Measurements from ENCODE around the gene FN3K.
"Not testable (repeated sequence)": the region's sequence is repeated elsewhere in the genome, so short reads cannot be mapped to it uniquely, and the experiment has no call there.

Gene FN3K

GRCh38 chr17:82769041-82769440 is 33.6 kb downstream of the FN3K start:
- no peak for DNase-seq

GRCh38 chr17:82772026-82772425 is 36.6 kb downstream of the FN3K start:
- no peak for DNase-seq

GRCh38 chr17:82774456-82774855 is 39.0 kb downstream of the FN3K start:
- DNase-seq, result not testable (repeated sequence)

GRCh38 chr17:82775001-82775823 is 39.8 kb downstream of the FN3K start:
- DNase-seq, result peak in 40 of 58 donors; percentile 10 to 69 (median 34)

DNA sequence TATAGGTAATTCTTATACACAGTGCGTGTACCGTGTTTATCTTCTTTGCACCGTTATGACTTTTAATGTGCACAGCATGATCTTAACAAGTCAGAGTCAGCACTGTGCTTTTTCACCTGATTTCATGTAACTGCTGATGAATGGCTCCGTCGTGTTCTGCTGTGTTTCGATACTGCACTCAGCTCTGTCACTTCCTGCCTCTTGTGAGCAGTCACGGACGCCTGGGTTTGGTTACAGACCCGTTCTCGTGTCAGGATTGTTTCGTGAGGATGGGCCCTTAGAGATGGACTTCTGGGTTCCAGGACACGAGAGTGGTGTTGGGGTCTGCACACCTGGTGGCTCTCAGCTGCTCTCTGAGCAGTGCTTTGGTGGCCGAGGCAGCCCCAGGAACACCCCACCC is 41.0 kb downstream of the FN3K start:
- no peak for DNase-seq

DNA sequence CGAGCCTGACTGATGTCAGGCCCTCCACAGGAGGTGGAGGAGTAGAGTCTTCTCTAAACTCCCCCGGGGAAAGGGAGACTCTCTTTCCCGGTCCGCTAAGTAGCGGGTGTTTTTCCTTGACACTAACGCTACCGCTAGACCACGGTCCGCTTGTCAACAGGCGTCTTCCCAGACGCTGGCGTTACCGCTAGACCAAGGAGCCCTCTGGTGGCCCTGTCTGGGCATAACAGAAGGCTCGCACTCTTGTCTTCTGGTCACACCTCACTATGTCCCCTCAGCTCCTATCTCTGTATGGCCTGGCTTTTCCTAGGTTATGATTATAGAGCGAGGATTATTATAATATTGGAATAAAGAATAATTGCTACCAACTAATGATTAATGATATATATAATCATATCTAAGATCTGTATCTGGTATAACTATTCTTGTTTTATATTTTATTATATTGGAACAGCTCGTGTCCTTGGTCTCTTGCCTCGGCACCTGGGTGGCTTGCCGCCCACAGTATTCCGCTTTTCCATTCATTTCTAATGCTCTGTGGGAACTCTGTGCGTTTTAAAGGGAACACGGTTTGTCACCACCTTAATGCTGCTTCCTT is 42.5 kb downstream of the FN3K start:
- DNase-seq, result not testable (repeated sequence)

DNA sequence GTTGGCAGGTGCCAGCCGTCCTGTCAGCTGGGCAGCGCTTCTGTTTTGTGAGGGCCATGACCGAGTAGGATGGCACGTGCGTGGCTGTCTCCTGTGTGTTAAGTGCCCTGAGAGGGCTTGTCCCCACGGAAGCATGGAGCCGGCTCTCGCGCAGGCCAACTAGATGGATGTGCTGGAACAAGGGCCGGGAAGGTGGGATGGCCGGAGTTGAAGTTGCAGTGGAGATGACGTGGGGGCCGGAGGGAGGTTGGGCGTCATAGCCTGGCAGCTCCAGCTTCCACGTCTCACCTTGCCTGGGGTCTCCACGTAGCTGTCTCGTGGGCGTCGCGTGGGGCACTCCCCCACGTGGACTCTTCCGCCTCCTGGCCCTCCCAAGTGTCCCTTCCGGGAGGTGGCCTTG is 44.1 kb downstream of the FN3K start:
- DNase-seq, result no peak

DNA sequence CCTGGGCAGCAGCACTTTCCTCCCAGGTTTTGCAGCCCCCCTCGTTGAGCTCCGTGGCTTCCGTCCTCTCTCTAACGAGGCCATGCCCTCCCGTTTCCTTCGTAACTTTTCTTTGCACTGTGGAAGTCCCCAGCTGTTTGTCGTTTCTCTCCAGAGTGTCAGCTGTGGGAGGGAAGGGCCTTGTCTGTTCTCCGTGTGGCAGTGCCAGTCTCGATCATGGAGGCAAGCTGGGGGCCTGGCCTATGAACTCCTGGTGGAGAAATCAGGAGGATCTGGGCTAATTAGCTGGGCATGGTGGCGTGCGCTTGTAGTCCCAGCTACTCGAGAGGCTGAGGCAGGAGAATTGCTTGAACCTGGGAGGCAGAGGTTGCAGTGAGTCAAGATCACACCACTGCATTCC is 44.8 kb downstream of the FN3K start:
- no peak for DNase-seq

GRCh38 chr17:82780971-82781893 is 45.8 kb downstream of the FN3K start:
- DNase-seq, result no peak

- DNase-seq, result peak in 55 of 58 donors; percentile 13 to 84 (median 62)
Observed at GRCh38 chr17:82781894-82782274, 46.5 kb downstream of the FN3K start.

GRCh38 chr17:82782657-82783207 is 47.3 kb downstream of the FN3K start:
- no peak for DNase-seq

DNA sequence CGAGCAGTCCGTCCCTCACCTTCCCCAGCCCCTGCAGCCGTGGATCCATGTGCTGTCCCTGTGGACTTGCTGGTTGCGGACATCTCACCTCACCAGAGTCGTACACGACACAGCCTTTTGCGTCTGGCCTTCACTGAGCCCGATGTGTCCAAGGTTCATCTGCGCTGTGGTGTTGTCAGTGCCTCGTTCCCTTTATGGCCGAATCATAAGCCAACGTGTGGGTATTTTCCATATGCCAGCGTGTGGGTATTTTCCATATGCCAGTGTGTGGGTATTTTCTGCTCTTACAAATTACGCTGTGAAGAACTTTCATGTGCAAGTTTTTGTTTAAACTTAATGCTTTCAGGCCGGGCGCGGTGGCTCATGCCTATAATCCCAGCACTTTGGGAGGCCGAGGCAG is 48.1 kb downstream of the FN3K start:
- DNase-seq, result peak in 9 of 58 donors; percentile 9 to 54 (median 18)

- not testable (repeated sequence) for DNase-seq
Observed at GRCh38 chr17:82785581-82785980, 50.2 kb downstream of the FN3K start.

DNA sequence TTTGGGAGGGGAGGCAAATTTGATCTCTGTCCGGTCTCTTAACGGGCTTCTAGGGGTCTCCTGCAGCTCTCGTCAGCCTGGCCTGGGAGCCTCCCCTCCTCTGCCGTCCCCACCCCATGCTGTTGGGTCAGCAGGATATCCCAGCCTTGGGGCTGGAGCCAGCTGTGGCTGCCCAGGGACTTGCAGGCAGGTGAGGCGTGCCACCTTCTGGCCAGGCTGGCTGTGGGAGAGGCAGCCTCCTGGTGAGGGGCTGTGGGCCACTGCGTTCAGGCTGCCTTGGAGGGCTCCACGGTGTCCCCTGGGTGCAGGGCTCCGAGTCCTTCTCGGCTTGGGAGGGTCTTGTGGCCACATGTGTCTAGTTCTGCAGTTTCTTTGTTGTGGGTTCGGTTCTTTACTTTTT is 51.0 kb downstream of the FN3K start:
- no peak for DNase-seq

DNA sequence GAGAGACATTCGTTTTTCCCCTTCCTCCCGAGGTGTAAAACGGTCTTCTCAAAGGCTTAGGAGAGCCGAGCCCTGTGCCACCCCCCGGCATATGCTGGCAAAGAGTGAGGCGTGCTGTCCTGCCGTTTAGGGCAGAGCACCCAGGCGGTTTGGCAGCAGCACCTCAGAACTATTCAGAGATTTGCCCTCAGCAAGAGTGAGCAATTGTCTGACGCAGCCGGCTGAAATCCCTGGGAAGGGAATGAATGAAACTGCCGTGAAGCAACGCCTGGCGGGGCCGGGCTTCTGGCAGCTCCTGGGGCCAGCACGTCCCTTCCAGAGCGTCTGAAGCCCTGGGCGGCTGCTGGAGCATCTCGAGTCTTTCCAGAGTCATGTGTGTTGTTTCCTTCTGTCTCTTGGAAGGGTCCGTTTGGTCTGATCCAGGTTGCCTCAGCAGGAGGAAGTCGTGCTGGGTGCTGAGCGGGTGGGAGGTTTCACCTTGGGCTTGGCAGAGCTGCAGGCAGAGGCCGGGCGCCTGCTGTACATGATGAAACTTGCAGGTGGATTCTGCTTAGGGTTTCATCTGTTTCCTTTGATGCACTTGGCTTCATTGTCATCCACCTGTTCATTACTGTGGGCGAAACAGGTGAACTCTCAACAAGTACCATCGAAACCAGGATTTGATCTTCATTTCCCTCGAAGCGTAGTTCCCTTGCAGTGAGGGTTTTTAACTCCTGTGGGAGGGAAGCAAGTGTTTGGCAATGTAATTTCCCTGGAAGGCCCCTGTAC is 51.9 kb downstream of the FN3K start:
- peak in 40 of 58 donors; percentile 4 to 72 (median 44) for DNase-seq

GRCh38 chr17:82788206-82789001 is 53.0 kb downstream of the FN3K start:
- DNase-seq, result no peak

DNA sequence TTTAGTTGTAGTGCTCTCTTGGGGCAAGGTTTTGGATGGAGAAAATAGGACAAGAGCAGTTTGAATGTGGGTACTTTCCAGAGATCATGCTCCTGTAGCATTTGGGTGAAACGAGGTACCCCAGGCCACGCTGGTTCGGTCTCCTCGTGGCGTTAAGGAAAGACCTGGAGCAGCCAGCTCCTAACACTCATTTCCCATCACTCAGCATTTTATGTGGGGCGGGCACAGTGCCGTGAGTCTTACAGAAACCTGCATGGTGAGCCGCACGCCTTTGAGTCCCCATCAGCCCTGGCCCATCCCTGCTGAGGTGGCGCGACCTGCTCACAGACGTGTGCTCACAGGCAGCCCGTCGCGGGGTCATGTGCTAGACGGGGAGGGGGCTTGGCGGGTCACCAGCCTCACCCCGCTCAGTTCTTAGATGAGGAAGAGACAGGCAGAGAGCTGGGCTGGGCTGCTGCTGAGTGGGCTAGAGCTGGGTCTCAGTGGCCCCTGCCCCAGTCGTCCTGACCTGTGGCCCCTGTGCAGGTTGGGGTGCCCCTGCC is 53.7 kb downstream of the FN3K start:
- DNase-seq, result no peak

GRCh38 chr17:82789806-82790205 is 54.4 kb downstream of the FN3K start:
- no peak for DNase-seq

GRCh38 chr17:82790391-82790790 is 55.0 kb downstream of the FN3K start:
- DNase-seq, result no peak

DNA sequence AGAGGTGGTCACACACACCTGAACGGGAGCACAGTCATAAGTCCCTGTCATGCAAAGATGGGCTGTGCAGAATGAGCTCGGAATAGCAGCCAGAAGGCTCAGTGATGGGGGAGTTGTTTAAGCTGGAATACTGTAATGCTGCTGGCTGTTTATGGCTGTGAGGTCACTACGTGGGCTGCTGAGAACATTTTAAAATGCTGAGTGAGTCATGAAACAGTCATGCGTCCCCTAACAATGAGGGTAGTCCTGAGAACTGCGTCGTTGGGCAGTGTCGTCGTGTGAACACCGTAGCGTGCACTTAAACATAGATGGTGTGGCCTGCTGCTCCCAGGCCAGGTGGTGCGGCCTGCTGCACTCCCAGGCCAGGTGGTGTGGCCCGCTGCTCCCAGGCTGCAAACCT is 56.1 kb downstream of the FN3K start:
- DNase-seq, result peak in 9 of 58 donors; percentile 4 to 48 (median 17)

Data from anterior cingulate cortex (tissue), 58 donors.